Ascending aorta (tissue), 2 donors: ENCODE results near the gene ADAM33. TPM values are rescaled to one million over a fixed set of nuclear protein-coding genes. Genes with fewer than 3 reads are reported as not detected.

Experiments used
- DNase-seq, 2 donors: peaks; one replicate each; pipeline ENCODE4 v3.0.0-alpha.2; 2019; ENCODE audit warnings: low spot score in 2 of 2
- H3K27ac ChIP-seq, 2 donors: fragments of 200-600 bp; sonication (generic); one replicate each; pipeline ENCODE4 v1.5.1; 2016 to 2017; ENCODE audit warnings: mild to moderate bottlenecking in 1 of 2
- H3K27me3 ChIP-seq: fragments of 200-600 bp; sonication (generic); one replicate; pipeline ENCODE4 v1.5.1; 2017
- H3K36me3 ChIP-seq, 2 donors: fragments of 200-600 bp; sonication (generic); one replicate each; pipeline ENCODE4 v1.5.1; 2016
- H3K4me1 ChIP-seq, 2 donors: fragments of 200-600 bp; sonication (generic); one replicate each; pipeline ENCODE4 v1.5.1; 2016 to 2017; ENCODE audit warnings: mild to moderate bottlenecking in 1 of 2
- H3K4me3 ChIP-seq, 2 donors: fragments of 200-600 bp; sonication (generic); one replicate each; pipeline ENCODE4 v1.5.1; 2016 to 2017; ENCODE audit warnings: mild to moderate bottlenecking in 1 of 2
- H3K9me3 ChIP-seq, 2 donors: fragments of 200-600 bp; sonication (generic); one replicate each; pipeline ENCODE4 v1.5.1; 2016
- CTCF ChIP-seq, 3 experiments: fragments of 200-600 bp in 2 of 3; fragments of 450-650 bp in 1 of 3; sonication (generic) in 2 of 3; IDR thresholded peaks; one replicate each; pipeline ENCODE4 v1.5.1; 2016 to 2019; ENCODE audit warnings: antibody characterized with exemption in 3 of 3, mild to moderate bottlenecking in 1 of 3, moderate library complexity in 1 of 3
- intact Hi-C: fragments of 100-400 bp; cut with DNase I; formaldehyde crosslinking; loops from one replicate; pipeline ENCODE4 v1.15.1; 2023
- total RNA-seq: library from RNA; depleted of rRNA; stranded (reverse); fragments of >200 nt; gene quantifications from one replicate; pipeline ENCODE4 v1.1.0, GENCODE V29; 2016

Gene ADAM33
- total RNA-seq, 1 donor from 2014 or later: 234 TPM

GRCh38 chr20:3654326-3655130 lies 27.3 kb downstream of the ADAM33 start:
- Histone ChIP-seq H3K27me3 (no peaks in the 10 kb centered on the region), H3K27ac (no peak overlapping the region), H3K36me3 (peaks cover 4 to 5% of the 10 kb centered on the region in 2 donors), H3K4me1 (no peaks in the 10 kb centered on the region), H3K4me3 (no peak overlapping the region), H3K9me3 (no peaks in the 10 kb centered on the region)
- no peak for TF ChIP-seq CTCF (IDR thresholded peaks at IDR 0.05)
- no peak for DNase-seq
- intact Hi-C loops: no loop called here

GRCh38 chr20:3653921-3654320 lies 27.9 kb downstream of the ADAM33 start:
- no peak for TF ChIP-seq CTCF (IDR thresholded peaks at IDR 0.05)

DNA sequence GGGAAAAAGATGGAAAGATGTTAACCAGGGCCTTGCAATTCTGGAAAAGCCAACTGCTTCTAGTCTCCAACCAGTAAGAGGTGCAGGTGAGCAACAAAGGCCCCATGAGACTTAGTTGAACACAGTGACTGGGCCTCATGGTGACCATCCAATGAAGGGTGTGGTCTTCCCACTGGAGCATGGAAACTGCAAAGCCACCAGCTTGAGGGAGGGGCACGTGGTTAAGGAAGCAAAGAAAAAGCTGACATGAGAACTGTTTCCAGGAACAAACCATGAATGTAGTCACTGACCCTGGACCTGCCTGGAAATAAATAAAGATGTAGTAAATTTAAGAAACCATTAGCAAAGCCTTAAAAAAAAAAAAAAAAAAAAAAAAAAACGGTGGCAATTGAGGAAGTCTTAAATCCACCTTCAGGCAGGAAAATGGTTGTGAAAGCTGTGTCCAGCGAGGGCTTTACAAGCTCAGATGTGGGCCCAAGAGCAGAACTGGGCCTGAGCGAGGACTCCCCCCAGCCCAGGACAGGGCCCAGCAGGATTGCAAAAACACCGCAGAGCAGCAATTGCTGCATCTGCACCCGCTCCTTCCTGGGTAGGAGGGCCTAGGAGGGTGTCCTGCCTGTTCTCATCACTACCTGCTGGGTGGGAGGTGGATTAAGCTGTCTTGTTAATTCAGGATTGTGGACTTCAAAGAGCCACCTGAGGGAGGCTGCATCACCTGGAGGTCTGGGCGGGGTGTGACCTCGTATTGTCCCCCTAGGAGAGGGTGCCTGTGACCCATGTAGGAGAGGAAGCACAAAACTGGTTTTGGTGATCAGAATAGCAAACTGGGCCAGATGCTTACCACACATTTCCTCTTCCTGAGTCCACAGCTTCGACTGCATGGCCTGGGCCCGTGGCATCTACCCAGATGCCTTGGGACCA lies 28.9 kb downstream of the ADAM33 start:
- DNase-seq: no peak
- Histone ChIP-seq H3K9me3 (no peaks in the 10 kb centered on the region), H3K4me3 (no peak overlapping the region), H3K27ac (no peak overlapping the region), H3K4me1 (no peaks in the 10 kb centered on the region), H3K27me3 (no peaks in the 10 kb centered on the region), H3K36me3 (peaks cover 15 to 18% of the 10 kb centered on the region in 2 donors)
- intact Hi-C loops: no loop called here
- no peak for TF ChIP-seq CTCF (IDR thresholded peaks at IDR 0.05)

More at GRCh38 chr20:3653921-3654320, 27.9 kb downstream of the ADAM33 start:
- Histone ChIP-seq H3K27me3 (no peaks in the 10 kb centered on the region), H3K4me1 (no peaks in the 10 kb centered on the region), H3K9me3 (no peaks in the 10 kb centered on the region), H3K4me3 (no peak overlapping the region), H3K27ac (no peak overlapping the region), H3K36me3 (peaks cover 9 to 10% of the 10 kb centered on the region in 2 donors)
- intact Hi-C loops: no loop called here
- no peak for DNase-seq

DNA sequence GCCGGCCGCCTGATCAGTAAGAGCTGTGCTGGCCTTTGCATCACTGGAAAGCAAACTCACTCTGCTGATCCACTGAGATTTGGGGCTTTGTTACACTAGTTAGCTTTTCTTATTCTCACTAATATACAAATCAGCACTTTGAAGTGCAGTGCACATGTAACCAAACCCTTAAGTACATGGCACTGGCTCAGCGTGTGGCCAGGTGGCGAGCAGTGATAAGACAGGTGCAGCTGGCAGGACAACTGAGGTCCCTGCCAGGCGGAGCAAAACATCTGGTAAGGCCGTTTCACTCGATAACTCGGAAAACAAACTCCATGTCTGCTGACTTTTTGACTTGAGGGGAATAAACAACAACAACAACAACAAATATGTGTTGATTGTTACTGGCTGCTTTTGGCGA lies 29.6 kb downstream of the ADAM33 start:
- H3K27ac ChIP-seq: no peak overlapping the region
- H3K36me3 ChIP-seq: peaks cover 15 to 24% of the 10 kb centered on the region in 2 donors
- intact Hi-C loops: no loop called here
- no peak overlapping the region for H3K4me3 ChIP-seq
- no peaks in the 10 kb centered on the region for H3K4me1 ChIP-seq
- no peak for TF ChIP-seq CTCF (IDR thresholded peaks at IDR 0.05)
- H3K27me3 ChIP-seq: no peaks in the 10 kb centered on the region
- no peak for DNase-seq
- H3K9me3 ChIP-seq: no peaks in the 10 kb centered on the region

- Histone ChIP-seq H3K27me3 (no peaks in the 10 kb centered on the region), H3K4me1 (no peaks in the 10 kb centered on the region), H3K36me3 (peaks cover 20 to 30% of the 10 kb centered on the region in 2 donors), H3K27ac (no peak overlapping the region), H3K9me3 (no peaks in the 10 kb centered on the region), H3K4me3 (no peak overlapping the region)
- intact Hi-C loops: no loop called here
- TF ChIP-seq CTCF (IDR thresholded peaks at IDR 0.05): no peak
- no peak for DNase-seq
These were observed 30.4 kb downstream of the ADAM33 start for GRCh38 chr20:3651204-3651962.
